ENCODE data around the gene TMEM38A.

The TMEM38A gene

DNA sequence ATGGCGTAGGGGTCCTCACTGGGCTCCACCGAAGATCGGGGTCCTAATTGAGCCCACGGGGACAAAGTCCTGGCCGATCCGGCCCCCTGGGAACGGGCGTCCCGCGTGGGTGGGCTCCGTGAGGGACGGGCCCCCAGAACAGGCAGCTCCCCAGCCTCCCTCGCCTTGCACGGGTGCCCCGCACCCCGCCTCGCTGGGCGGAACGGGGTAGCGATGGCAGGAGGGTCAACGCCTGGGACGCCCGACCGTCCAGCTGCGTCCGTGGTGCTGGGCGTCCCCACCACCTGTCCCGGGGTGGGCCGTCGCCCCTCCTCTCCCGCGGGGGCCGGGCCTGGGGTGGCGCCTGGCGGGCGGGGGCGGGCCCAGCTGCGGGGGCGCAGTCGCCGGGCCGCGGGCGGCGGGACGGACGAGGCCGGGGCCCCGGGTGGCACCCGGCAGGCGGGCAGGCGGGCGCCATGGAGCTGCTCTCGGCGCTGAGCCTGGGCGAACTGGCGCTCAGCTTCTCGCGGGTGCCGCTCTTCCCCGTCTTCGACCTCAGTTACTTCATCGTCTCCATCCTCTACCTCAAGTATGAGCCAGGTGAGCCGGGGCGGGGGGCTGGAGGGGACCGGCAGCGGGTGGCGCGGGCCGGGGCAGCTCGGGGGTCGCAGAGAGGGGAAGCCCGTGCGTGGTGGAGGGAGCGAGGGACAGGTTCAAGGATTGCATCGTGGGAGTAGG lies at the start of gene TMEM38A:
TMEM38A (plus strand) TSS at position 377 of the 717 bp plus-strand sequence; CDS start at position 456, 79 bp downstream.
- no peak for DNase-seq (ENCODE audit: low read depth)

DNA sequence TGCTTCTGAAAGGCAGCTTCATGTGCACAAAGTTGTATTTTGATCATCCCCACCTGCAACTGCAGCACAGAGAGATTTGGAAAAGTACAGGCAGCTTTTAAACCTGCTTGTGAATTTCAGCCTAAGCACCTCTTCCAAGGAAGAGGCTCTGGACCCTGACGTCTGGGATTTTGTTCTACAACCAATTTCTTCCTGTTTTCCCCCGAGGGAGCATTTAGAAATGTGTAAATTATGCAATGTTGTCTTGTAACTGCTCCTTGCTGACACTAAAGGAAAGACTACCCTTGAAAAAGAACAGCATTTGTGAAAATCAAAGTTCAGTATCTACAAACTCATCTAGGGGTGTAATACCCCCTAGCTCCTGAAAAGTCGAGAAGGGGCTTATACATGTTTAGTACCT lies 48.3 kb upstream of the TMEM38A start:
- DNase-seq (ENCODE audit: low read depth) = no peak

DNA sequence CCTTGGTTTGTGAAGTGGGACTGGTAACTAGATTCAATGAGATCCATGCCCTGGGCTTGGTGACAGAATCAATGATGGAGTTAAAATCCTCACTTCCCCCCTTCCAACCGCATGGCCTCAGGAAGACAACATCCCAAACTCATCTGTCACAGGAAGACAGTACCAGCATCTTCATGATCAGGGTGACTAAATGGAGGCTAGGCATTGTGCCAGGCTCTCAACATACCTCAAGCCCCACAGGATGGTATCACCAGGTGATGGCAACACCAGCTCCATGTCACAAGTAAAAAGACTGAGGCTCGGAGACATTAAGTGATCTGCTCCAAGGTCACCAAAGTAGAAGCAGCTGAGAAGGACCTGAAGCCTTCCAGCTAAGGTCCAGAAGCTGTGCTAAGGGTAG lies 47.1 kb upstream of the TMEM38A start:
- no peak for DNase-seq (ENCODE audit: low read depth)

GRCh38 chr19:16614941-16615340 lies 46.0 kb upstream of the TMEM38A start:
- DNase-seq (ENCODE audit: low read depth) = no peak

DNA sequence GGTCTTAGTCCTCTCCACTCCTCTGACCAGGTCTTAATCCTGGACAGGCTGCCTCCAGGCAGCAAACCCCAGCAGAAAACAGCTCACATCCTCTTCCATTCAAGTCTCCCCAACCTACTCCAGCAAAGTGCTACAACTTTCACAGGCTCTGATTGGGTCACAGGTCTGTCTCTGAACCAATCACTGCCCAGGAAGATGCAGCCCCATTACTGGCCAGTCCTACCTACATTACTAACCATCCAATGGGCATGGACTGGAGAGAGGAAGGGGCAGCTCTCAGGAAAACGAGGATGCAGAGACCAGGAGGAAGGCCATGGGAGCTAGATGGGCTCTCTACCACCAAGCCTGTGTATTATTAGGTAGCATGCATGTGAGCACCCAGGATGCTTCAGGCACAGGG lies 45.1 kb upstream of the TMEM38A start:
- DNase-seq (ENCODE audit: low read depth) = no peak

- DNase-seq (ENCODE audit: low read depth) = no peak
Measured at GRCh38 chr19:16618248-16618647, 42.7 kb upstream of the TMEM38A start.

GRCh38 chr19:16619457-16619856 lies 41.5 kb upstream of the TMEM38A start:
- no peak for DNase-seq (ENCODE audit: low read depth)

- no peak for DNase-seq (ENCODE audit: low read depth)
Measured at GRCh38 chr19:16620018-16620417, 40.9 kb upstream of the TMEM38A start.

GRCh38 chr19:16620584-16620983 lies 40.4 kb upstream of the TMEM38A start:
- no peak for DNase-seq (ENCODE audit: low read depth)

DNA sequence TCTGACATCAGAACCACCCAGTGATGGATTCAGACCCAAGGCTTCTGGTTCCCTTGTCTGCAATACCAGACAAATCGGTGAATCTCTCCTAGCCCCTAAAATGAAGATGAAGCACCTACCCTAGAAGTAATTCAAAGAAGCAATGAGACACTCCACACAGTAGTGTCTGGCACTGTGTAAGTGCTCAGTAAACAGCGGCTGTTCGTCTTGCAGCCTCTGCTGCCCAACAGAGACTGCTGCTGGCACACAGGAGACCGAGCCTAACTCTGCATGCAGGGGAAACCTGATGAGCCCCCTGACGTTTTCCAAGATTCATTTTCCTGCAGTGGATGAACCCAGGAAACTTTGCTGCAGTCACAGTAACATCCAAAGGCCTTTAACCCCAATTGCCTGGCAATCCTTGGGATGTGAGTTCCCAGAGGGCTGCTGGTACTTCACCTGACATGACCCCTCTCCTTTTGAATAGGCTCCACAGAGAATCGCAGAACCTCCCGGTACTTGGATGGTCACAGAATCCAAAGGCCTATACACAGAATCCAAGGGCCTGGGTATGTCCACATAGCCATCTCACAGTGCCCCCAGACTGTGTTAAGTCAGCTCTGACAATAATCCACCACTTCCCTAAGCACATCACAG lies 39.7 kb upstream of the TMEM38A start:
- DNase-seq (ENCODE audit: low read depth) = no peak

DNA sequence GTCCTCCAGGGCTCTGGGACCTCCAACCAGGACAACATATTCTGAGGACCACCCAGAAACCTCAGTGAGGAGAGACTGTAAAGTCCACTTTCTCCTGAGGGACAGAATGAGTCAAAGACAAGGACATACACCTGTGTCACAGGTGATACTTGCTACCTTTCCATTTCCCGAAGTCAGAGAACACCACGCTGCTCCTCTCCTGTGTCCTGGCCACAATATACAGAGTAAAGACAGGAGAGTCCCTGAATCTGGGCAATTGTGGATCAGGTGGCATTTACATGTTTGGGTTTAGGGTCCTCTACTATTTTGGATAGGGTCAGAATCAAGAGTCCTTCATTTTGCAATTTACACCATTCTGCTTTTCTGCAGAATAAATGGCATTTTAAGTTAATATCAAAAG lies 37.9 kb upstream of the TMEM38A start:
- no peak for DNase-seq (ENCODE audit: low read depth)

GRCh38 chr19:16623576-16623975 lies 37.4 kb upstream of the TMEM38A start:
- no peak for DNase-seq (ENCODE audit: low read depth)

DNA sequence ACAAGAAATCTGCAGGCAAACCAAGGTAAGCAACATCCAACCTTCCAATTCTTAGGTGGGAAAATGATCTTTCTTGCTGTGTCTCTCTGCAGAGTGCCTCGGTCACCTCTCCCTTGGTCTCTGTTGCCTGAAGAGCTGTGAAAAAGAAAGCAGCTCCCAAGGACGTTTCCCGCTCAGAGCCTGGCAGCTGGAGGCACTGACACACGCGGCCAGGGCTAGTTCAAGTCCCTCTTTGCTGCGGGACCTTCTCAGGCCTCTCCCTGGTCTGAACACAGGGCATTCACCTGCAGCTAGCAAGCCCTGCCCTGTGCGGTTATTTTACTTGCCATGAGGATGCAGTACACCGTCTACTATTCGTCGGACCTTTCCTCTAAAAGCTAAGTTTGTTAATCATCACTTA lies 36.7 kb upstream of the TMEM38A start:
- no peak for DNase-seq (ENCODE audit: low read depth)

DNA sequence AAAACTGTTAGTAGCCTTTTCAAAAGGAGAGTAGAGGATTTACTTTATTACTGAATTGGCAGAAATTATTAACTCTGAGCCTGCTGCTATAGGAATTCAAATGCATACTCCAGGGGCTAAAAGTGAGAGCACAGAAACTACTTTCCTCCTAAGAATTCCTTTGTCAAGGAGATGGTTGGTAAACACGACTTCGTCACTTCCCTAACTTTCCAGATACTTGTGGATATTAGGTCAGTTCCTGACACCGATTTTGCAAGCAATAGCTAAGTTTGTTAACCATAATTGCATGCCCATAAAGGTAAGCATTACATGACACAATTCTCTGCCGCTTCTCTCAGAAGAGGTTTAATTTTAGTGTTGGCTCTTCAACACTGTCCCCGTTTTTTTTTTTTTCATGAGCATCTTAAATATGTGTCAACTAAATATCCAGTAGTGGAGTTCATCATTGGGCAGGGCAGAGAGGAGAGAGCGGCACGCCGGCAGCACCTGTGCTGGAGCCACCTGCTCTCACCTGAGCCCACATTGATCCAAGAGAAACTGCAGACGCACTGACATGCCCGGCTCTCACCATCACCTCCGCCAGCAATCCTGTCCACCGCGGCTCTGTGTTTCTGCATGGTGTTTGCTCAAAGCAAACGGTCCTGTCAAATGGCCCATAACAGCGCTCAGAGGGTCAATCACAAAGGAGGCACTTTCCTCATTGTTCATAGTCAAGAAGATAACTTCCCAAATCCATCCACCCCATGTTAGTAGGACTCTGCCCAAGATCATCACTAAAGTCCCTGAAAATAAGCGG lies 35.6 kb upstream of the TMEM38A start:
- DNase-seq (ENCODE audit: low read depth) = no peak

GRCh38 chr19:16626796-16627192 lies 34.1 kb upstream of the TMEM38A start:
- DNase-seq (ENCODE audit: low read depth) = no peak

DNA sequence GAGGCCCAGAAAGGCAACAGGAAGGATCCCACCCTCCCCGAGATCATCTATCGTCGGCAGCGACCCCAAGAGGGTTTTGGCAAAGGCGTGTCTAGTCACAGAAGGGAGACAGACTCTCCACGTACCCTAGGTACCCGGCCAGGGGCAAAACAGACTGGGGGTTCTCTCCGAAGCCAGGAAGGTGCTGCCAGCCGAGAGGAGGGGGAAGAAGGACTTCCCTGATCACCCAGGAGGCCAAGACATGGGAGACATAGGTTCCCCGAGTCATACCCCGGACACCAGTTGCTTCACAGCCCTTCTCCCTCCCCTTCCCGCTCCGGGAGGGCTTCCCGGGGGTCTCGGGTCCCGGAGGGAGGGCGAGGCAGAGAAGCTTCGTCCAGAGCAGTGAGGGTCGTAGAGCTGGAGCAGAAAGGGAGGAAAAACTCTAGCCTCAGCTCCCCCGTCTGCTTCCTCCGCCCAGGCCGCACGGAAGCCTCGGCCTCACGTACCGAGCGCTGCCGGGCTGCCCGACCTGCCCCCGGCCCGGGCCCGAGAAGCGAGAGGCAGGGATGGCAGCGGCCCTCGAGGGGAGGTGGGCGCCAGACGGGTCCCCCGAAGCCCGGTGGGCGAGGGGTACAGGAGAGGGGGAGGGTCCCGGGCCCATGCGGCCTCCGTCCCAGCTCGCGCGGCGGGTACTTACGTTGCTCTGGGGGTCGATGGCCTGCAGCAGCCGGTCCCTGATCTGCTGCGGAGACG lies 33.6 kb upstream of the TMEM38A start:
- no peak for DNase-seq (ENCODE audit: low read depth)

DNA sequence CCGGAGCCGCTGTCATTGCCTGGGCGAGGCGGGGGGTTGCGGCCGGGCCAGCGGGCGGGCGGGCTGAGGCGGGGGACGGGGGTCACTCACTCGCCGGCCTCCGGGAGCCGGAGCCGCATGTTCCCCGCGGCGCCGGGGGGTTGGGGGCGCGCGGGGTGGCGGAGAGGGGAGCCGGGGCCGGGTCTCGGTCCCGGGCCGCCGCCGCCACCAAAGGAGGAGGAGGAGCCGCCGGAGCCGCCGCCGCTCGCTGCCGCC lies 33.1 kb upstream of the TMEM38A start:
- DNase-seq (ENCODE audit: low read depth) = no peak

DNA sequence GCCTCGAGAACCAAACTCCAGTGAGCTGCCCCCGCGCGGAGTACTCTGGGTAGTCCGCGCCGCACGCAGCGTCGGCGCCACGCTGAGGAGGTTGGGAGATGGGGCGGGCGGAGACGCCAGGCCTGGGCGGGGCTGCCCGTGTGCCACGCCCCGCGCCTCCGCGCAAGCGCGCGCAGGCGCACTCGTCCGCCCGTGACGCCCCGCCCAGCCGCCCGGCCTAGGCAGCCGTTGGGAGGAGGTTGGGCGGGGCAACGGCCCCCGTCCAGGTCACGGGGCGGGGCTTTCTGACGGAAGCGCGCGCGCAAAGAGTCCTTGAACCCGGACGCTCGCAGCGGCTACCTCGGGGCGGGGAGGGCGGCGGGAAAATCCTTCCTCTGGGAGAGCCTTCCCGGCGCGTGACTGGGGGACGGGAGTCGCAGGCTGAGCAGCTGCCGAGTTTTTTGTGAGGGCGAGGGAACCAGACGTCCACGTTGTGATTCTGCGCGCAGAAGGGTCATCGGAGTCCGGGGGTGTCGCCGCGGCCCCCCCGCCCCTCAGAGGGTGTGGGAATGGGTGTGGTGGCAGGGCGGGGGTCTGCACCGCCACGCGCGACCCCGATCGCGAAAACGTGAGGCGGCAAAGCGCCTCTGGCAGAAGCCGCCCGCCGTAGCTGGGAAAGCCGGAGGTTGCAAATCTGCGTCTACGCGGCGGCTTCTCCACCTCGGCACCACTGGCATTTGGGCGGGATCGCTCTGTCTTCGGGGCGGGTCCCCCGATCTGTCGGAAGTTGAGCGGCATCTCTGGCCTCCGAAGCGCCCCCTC lies 32.6 kb upstream of the TMEM38A start, which contains the start of gene MED26:
MED26 (minus strand) TSS at position 22 of the 801 bp plus-strand sequence. CDS start 261 bp downstream, outside the sequence.
- peak; percentile 51 for DNase-seq (ENCODE audit: low read depth)

DNA sequence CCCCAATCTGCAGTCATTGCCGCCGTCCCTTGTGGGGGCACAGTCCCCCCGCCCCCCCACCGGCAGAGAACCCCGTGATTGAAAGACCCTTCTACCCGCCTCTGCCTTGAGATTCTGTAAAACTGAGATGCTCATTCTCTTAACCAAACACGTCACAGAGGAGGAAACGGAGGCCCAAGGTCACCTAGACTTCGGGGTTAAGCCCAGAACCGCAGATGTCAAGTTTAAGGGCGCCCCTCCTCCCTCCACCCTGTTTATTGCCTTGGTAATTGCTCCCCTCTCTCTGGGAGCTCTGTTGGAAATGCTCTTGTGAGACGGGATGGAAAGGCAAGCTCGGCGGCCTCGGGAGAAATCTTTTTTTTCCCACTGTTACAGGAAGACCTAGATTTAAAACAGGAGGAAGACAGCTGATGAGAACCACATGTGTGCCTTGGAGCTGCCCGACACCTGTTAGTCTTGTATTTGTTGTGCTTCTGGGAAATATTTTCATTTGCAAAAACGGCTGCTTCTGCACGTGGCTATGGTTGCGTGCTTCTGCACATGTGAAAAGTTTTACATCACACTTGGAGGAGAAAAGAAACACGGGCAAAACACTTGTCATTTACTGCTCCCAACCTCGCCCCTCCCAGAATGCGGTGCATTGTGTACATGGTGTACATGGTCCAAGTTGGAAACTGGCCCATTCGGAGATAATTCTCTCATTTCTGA lies 31.8 kb upstream of the TMEM38A start:
- DNase-seq (ENCODE audit: low read depth) = peak; percentile 27

- DNase-seq (ENCODE audit: low read depth) = no peak
Measured at GRCh38 chr19:16631465-16631864, 29.5 kb upstream of the TMEM38A start.

GRCh38 chr19:16637535-16637934 lies 23.4 kb upstream of the TMEM38A start:
- DNase-seq (ENCODE audit: low read depth) = no peak

All from GM04503 (cell line).